ENCODE data around the gene HIRIP3.

HIRIP3 gene

GRCh38 chr16:30030841-30031413 lies 35.5 kb upstream of the HIRIP3 start, which contains the start of gene TLCD3B:
TSS of gene TLCD3B (minus strand) at chr16:30031271. CDS start at chr16:30030527, 744 bp downstream.
- TF ChIP-seq, protein P1, sequence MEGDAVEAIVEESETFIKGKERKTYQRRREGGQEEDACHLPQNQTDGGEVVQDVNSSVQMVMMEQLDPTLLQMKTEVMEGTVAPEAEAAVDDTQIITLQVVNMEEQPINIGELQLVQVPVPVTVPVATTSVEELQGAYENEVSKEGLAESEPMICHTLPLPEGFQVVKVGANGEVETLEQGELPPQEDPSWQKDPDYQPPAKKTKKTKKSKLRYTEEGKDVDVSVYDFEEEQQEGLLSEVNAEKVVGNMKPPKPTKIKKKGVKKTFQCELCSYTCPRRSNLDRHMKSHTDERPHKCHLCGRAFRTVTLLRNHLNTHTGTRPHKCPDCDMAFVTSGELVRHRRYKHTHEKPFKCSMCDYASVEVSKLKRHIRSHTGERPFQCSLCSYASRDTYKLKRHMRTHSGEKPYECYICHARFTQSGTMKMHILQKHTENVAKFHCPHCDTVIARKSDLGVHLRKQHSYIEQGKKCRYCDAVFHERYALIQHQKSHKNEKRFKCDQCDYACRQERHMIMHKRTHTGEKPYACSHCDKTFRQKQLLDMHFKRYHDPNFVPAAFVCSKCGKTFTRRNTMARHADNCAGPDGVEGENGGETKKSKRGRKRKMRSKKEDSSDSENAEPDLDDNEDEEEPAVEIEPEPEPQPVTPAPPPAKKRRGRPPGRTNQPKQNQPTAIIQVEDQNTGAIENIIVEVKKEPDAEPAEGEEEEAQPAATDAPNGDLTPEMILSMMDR (IDR thresholded peaks at IDR 0.05): no peak
- TF ChIP-seq ZFX (IDR thresholded peaks at IDR 0.05; ENCODE audit: borderline replicate concordance): no peak
- H3K27ac ChIP-seq: no peak within 1 kb of the TSS

DNA sequence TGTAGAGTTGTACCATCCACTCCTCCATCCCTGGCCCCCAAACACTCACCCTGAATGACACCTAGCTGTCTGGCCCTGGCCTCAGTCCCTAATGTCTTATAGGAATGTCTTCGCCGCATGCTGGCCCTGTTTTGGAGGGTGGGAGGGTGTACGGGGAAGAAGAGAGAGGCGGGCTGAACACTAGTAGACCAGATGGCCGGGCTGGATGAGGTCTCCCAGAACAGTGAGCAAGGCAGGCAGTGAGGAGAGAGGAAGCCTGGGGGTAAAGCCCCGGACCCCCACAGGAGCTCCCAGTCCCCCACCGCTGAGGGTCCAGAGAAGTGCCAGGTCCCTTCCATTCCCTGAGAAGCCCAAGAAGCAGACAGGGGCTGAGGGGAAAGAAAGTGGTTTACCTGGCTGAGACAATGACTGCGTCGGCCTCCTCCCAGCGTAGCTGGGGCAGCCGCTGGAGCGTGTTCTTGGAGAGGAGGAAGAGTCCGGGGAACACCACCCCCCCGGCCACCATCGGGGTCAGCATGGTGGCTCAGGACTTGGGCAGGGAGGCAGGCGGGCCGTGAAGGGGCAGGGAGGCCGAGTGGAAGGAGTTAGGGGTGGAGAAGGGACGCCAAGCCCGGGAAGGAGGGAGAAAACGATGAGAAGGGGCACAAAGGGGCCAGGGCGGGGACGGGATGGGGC lies 34.7 kb upstream of the HIRIP3 start:
- TF ChIP-seq ZFX (IDR thresholded peaks at IDR 0.05; ENCODE audit: borderline replicate concordance): no peak
- TF ChIP-seq, protein P1 (IDR thresholded peaks at IDR 0.05): no peak
- no peak overlapping the region for H3K27ac ChIP-seq

DNA sequence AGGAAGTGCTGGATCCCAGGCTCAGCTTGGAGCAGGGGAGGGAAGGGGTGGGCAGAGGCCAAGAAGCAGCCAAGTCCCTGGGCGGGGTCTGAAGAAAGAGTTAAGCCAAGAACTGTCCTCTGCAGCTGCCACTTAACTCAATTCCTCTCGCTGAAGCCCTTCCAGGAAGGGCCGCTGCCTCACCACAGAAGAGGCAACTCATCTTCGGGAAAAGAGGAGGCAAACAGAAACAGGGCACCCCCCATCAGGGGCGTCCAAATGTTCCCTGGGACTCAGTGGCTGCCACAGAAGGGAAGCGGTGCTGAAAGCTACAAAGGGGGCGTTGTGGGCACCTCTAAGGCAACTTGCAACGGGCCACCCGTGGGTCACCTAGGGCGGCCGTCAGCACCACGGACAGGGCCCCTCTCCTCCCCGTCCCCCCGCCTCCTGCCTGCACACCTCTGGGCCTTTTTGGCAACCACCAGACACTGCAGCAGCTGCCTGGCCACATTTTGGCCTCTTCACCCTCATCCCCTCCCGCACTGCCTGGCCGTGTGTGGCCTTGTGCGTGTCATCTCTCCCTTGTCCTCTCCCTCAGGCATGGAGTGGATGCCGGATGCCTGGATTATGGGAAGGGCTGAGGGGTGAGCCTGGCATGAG lies 33.1 kb upstream of the HIRIP3 start:
- TF ChIP-seq ZFX (IDR thresholded peaks at IDR 0.05; ENCODE audit: borderline replicate concordance): no peak
- TF ChIP-seq, protein P1 (IDR thresholded peaks at IDR 0.05): no peak
- H3K27ac ChIP-seq: no peak overlapping the region

DNA sequence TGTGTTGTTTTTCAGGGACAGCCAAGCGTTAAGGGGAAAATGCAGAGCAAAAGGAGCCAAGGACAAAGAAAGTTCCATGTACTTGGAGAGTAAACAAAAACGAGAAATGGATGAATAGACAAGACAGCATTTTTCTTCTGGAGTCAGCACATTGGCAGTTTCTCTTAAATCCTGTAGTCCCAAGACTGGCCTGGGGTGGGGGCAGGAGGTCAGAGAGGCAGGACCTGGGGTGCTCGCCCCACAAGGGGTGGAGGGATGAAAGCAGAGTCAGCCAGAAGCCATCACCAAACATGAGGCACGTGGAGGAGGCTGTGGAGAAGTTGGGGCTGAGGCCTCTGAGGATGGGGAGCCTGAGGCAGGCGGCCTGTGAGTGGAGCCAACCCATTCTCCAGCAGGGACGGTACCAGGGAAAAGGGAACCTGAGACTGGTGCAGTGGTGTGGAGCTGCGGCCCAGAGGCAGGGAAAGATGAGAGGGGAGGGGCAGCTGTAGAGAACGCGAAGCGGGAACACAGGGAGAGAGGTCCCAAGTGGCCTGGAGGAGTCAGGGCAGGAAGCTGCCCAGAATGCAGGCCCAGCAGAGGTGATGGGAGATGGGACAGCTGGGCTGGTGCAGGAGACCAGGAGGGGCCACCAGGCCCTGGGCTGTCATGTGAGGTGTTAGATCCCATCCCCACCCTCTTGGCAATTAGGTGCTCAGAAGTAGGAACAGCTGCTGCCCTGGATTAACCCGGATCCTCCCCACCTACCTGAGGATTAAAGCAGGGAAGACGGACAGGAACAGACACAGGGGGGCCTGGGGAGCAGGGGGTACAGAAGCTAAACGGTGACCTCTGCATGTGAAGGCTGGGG lies 32.4 kb upstream of the HIRIP3 start:
- TF ChIP-seq, protein P1 (IDR thresholded peaks at IDR 0.05): no peak
- no peak for TF ChIP-seq ZFX (IDR thresholded peaks at IDR 0.05; ENCODE audit: borderline replicate concordance)

DNA sequence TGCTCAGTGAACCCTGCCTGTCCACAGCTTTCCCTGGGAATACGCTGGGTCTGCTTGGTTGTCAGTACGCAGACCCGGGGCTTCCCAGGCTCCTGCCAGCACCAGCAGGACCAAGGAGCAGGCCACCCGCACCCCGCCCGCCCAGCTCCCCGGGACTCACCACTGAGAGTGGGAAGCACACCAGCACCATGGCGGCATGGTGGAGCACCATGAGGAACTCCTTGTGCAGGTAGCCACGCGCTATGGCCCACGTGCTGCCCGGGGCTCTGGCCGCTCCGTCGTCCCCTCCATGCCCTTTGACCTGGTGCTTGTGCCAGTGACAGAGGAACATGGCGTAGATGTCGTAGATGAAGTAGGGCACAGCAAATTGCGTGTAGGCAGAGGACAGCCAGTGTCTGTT lies 31.0 kb upstream of the HIRIP3 start:
- H3K27ac ChIP-seq: no peak overlapping the region
- TF ChIP-seq, protein P1 (IDR thresholded peaks at IDR 0.05): no peak

More for the DNA sequence above, 32.4 kb upstream of the HIRIP3 start:
- no peak overlapping the region for H3K27ac ChIP-seq

GRCh38 chr16:30025574-30025973 lies 30.2 kb upstream of the HIRIP3 start:
- no peak overlapping the region for H3K27ac ChIP-seq
- TF ChIP-seq ZFX (IDR thresholded peaks at IDR 0.05; ENCODE audit: borderline replicate concordance): no peak
- TF ChIP-seq, protein P1 (IDR thresholded peaks at IDR 0.05): no peak

Data from 22Rv1 (cell line).